GM19438 (cell line): ENCODE data around the gene P3H2.
A peak's percentile ranks its signal among the peaks of the same experiment; 100 is the strongest.
"Not testable (repeated sequence)": the region's sequence is repeated elsewhere in the genome, so short reads cannot be mapped to it uniquely, and the experiment has no call there.

Source experiments
- ATAC-seq: cut with Tn5 transposase; IDR thresholded peaks from one replicate; pipeline ENCODE4 v1.9.1; 2021; ENCODE audit warnings: low read depth; ENCODE audit not compliant: unreplicated experiment

P3H2 gene, protein sequence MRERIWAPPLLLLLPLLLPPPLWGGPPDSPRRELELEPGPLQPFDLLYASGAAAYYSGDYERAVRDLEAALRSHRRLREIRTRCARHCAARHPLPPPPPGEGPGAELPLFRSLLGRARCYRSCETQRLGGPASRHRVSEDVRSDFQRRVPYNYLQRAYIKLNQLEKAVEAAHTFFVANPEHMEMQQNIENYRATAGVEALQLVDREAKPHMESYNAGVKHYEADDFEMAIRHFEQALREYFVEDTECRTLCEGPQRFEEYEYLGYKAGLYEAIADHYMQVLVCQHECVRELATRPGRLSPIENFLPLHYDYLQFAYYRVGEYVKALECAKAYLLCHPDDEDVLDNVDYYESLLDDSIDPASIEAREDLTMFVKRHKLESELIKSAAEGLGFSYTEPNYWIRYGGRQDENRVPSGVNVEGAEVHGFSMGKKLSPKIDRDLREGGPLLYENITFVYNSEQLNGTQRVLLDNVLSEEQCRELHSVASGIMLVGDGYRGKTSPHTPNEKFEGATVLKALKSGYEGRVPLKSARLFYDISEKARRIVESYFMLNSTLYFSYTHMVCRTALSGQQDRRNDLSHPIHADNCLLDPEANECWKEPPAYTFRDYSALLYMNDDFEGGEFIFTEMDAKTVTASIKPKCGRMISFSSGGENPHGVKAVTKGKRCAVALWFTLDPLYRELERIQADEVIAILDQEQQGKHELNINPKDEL

DNA sequence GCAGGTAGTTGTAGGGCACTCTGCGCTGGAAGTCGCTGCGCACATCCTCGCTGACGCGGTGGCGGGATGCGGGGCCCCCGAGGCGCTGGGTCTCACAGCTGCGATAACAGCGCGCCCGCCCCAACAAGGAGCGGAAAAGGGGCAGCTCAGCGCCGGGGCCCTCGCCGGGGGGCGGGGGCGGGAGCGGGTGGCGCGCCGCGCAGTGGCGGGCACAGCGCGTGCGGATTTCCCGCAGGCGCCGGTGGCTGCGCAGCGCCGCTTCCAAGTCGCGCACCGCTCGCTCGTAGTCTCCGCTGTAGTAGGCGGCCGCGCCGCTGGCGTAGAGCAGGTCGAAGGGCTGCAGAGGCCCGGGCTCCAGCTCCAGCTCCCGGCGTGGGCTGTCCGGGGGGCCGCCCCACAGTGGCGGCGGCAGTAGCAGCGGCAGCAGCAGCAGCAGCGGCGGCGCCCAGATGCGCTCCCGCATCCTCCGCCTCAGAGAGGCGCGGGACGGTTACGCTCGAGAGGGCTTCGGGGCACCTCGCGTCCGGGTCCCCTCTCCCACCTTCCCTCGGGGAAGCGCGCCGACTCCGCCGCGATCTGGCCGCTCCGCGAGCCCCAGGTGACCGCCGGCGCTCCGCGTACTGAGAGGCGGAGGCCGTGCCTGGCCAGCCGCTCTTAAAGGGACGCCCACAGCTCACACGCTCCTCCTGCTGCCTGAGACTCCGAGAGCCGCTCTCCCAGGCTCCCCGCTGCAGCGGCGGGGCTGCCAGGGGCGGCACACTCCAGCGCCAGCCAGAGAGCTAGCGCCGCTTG lies at the start of gene P3H2:
P3H2 (minus strand) TSS at position 629 of the 792 bp plus-strand sequence; CDS start at position 463, 166 bp downstream.
- peak; percentile 70 for ATAC-seq

GRCh38 chr3:190169877-190170276 lies 49.2 kb upstream of the P3H2 start:
- peak; percentile 69 for ATAC-seq

DNA sequence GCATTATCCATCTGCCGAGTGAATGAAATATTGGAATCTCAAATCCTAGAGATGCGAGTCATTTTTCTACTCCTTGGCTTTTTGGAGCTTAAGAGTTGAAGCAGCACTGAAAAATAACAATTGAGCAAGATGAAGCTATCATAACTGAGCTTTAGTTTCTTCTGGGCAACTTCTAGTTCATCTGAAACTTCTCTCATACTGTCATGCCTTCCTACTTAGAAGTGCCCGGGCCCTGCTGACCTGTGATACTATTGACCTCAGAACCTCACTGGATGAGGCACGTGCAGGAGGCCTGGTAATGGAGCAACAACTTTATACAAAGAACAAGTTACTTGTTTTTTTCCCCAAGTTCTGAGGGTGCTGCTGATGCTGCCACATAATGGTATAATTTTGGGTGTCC lies 48.5 kb upstream of the P3H2 start:
- ATAC-seq: peak; percentile 24

- no peak for ATAC-seq
Observed at GRCh38 chr3:190167936-190168680, 47.4 kb upstream of the P3H2 start.

DNA sequence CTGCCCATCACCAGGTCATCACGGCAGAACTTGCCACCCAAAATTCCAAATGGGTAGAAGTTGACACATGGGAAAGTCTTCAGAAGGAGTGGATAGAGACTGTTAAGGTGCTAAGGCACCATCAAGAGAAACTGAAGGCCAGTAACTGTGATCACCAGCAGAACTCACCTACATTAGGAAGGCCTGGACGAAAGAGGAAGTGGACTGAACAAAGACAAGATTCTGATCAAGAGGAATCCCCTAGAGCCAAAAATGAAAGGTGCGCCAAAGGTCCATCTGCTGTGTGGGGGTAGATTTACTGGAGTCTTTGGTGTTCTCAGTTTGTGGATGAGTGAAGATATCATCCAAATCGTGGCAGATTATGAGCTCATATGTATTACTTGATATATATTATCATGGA lies 46.3 kb upstream of the P3H2 start:
- no peak for ATAC-seq

DNA sequence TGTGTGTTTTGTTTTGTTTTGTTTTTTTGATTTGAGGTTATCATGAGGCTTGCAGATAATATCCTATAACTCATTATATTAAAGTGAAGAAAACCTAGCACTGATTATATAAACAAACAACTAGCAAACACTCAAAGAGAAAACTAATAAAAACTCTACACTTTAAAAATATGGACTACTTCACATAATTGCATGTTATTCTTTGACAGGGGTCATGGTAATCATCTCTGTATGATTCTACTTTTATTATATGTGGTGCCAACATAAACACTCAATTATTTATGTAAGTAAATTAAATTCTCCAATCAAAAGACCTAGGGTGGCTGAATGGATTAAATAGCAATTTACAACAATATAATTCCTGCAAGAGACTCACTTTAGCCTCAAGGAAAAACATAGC lies 44.6 kb upstream of the P3H2 start:
- ATAC-seq: no peak

- ATAC-seq: not testable (repeated sequence)
Observed at GRCh38 chr3:190162013-190162412, 41.3 kb upstream of the P3H2 start.

- ATAC-seq: no peak
Observed at GRCh38 chr3:190159902-190160435, 39.3 kb upstream of the P3H2 start.

- ATAC-seq: no peak
Observed at GRCh38 chr3:190158261-190158660, 37.6 kb upstream of the P3H2 start.

DNA sequence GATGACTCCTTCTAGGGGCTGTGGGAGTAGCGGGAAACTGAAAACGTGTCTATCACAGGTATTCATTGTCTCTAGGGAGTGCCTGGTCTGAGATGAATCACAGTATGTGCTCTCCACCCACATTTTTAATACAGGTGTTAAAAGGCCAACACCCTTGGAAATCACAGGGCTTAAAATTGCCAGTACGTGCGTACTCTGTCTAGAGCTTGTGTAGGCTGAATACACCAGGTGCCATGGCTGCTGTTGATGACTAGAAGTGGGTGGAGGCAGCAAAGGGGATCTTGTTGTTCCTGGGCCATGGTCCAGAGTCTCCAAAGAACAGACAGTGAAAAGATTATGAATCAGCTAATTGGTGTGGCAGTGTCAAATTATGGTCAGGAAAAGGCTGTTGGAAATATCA lies 35.1 kb upstream of the P3H2 start:
- ATAC-seq: no peak

- ATAC-seq: no peak
Observed at GRCh38 chr3:190150681-190151080, 30.0 kb upstream of the P3H2 start.

DNA sequence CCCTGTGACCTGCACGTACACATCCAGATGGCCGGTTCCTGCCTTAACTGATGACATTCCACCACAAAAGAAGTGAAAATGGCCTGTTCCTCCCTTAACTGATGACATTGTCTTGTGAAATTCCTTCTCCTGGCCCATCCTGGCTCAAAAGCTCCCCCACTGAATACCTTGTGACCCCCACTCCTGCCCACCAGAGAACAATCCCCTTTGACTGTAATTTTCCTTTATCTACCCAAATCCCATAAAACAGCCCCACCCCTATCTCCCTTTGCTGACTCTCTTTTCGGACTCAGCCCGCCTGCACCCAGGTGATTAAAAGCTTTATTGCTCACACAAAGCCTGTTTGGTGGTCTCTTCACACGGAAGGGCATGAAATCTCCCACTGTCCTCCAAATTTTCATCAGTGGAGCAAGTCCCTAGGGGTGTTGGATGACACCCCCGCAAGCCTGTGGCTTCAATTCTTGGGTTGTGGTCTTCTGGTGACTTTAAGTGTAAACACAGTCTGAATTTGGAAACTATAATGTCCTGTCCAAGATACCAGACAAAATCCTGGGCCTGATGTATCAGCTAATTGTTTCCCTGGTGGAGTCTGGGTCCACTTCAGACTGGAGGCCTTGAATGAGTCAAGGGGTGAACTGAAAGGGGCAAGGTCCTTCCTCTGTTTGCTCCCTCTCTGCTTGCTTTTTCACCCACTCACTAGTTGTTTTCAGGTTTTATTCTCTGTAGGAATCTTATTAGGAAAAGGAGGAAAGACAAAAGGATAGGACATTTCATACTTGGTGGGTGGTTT lies 29.3 kb upstream of the P3H2 start:
- ATAC-seq: not testable (repeated sequence)

DNA sequence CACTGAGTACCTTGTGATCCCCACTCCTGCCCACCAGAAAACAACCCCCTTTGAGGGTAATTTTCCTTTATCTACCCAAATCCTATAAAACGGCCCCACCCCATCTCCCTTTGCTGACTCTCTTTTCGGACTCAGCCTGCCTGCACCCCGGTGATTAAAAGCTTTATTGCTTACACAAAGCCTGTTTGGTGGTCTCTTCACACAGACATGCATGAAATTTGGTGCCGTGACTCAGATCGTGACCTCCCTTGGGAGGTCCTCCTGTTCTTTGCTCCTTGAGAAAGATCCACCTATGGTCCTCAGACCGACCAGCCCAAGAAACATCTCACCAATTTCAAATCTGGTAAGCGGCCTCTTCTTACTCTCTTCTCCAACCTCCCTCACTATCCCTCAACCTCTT lies 24.1 kb upstream of the P3H2 start:
- ATAC-seq: not testable (repeated sequence)

DNA sequence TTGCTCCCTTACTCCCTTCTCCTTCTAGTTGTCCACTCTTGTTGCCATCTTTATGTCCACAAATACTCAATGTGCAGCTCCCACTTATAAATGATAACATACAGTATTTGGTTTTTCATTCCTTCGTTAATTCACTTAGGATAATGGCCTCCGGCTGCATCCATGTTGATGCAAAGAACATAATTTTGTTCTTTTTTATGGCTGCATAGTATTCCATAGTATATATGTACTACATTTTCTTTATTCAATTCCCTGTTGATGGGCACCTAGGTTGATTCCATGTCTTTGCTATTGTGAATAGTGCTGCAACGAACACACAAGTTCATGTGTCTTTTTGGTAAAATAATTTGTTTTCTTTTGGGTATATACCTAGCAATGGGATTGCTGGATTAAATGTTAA lies 21.3 kb upstream of the P3H2 start:
- no peak for ATAC-seq

- ATAC-seq: no peak
Observed at GRCh38 chr3:190139365-190139764, 18.7 kb upstream of the P3H2 start.

GRCh38 chr3:190132371-190132770 lies 11.7 kb upstream of the P3H2 start:
- ATAC-seq: no peak

- ATAC-seq: no peak
Observed at GRCh38 chr3:190131329-190131728, 10.6 kb upstream of the P3H2 start.

GRCh38 chr3:190130696-190131095 lies 10.0 kb upstream of the P3H2 start:
- no peak for ATAC-seq

DNA sequence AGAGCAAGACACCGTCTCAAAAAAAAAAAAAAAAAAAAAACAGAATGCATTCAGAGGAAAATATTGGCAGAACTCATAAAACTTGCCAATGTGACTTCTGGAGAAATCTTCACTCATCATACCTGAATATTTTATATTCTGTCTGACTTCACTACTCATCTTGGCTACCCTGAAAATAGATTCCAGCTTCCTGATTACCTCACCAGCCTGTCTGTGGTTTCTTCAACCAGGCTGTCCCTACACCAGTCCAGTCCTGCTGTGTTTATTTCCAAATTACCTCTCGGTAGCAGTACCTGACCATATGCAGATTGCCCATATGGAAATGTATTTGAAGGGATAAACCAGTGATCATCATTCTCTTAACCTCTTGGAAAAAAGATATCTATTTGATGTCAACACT lies 9.3 kb upstream of the P3H2 start:
- no peak for ATAC-seq
